SK-N-SH (cell line): ENCODE results near the gene TNFRSF1B. TPM values are rescaled to one million over a fixed set of nuclear protein-coding genes. Genes with fewer than 3 reads are reported as not detected.

ENCODE experiments used
- CTCF ChIA-PET: fragments of 300-600, 350-600 bp; formaldehyde crosslinking; extraction: SDS; loops from one replicate; lab custom pipeline; 2021; lab: Yijun Ruan, JAX
- POLR2A ChIA-PET: fragments of 350-600 bp; sonication (Branson Sonifier 250); formaldehyde crosslinking; extraction: SDS; loops from one replicate; lab custom pipeline; 2020; ENCODE audit warnings: antibody characterized with exemption, inconsistent platforms; lab: Yijun Ruan, JAX
- DNase-seq: peaks from one replicate; pipeline ENCODE4 v3.0.0; 2012
- H2AFZ ChIP-seq: fragments of 200-600 bp; sonication (generic); 2 replicates; pipeline ENCODE4 v1.8.1; 2016; ENCODE audit warnings: antibody characterized with exemption, mild to moderate bottlenecking, low read depth
- H3F3A ChIP-seq: fragments of 200-600 bp; sonication (generic); replicated peaks from 2 replicates; pipeline ENCODE3; 2016; ENCODE audit warnings: antibody characterized with exemption, mild to moderate bottlenecking; ENCODE audit not compliant: insufficient read depth
- H3K27ac ChIP-seq, 2 experiments: fragments of 200-500 bp in 1 of 2; fragments of 200-600 bp in 1 of 2; sonication (Bioruptor generic) in 1 of 2; sonication (generic), shearing (Covaris generic) in 1 of 2; 2 replicates each; pipeline versions ENCODE4 v1.5.1 to v1.6.1; 2014 to 2016; ENCODE audit warnings: low read depth in 2 of 2, inconsistent platforms in 1 of 2, low read length in 1 of 2, mild to moderate bottlenecking in 1 of 2, mixed read lengths in 1 of 2
- H3K27me3 ChIP-seq: fragments of 200-600 bp; sonication (generic), shearing (Covaris generic); 2 replicates; pipeline ENCODE4 v1.6.1; 2016; ENCODE audit warnings: mixed run types; ENCODE audit not compliant: insufficient read depth
- H3K36me3 ChIP-seq, 2 experiments: fragments of 200-500 bp in 1 of 2; fragments of 200-600 bp in 1 of 2; sonication (Bioruptor generic) in 1 of 2; sonication (generic) in 1 of 2; replicated peaks in 1 of 2; 2 replicates each; pipeline versions ENCODE3 to v1.5.1; 2014 to 2016; ENCODE audit warnings: low read length in 1 of 2, mild to moderate bottlenecking in 1 of 2; ENCODE audit not compliant: insufficient read depth in 2 of 2, control insufficient read depth in 1 of 2
- H3K4me1 ChIP-seq, 2 experiments: fragments of 200-500 bp in 1 of 2; fragments of 200-600 bp in 1 of 2; sonication (Bioruptor generic) in 1 of 2; sonication (generic), shearing (Covaris generic) in 1 of 2; 2 replicates each; pipeline versions ENCODE4 v1.5.1 to v1.6.1; 2014 to 2016; ENCODE audit warnings: low read depth in 1 of 2, low read length in 1 of 2, mixed run types in 1 of 2; ENCODE audit not compliant: insufficient read depth in 2 of 2, control insufficient read depth in 1 of 2
- H3K4me2 ChIP-seq: fragments of 200-600 bp; sonication (generic), shearing (Covaris generic); 2 replicates; pipeline ENCODE4 v1.6.1; 2017; ENCODE audit warnings: mixed run types
- H3K4me3 ChIP-seq, 2 experiments: fragments of 200-500 bp in 1 of 2; fragments of 200-600 bp in 1 of 2; sonication (Bioruptor generic) in 1 of 2; sonication (generic), shearing (Covaris generic) in 1 of 2; 2 replicates each; pipeline versions ENCODE4 v1.5.1 to v1.8.1; 2014 to 2016; ENCODE audit warnings: low read depth in 2 of 2, inconsistent platforms in 1 of 2, low read length in 1 of 2, mild to moderate bottlenecking in 1 of 2, mixed read lengths in 1 of 2, moderate library complexity in 1 of 2
- H3K79me2 ChIP-seq: fragments of 200-600 bp; sonication (generic); 2 replicates; pipeline ENCODE4 v1.8.1; 2017; ENCODE audit warnings: mild to moderate bottlenecking; ENCODE audit not compliant: insufficient read depth
- H3K9ac ChIP-seq: fragments of 200-600 bp; sonication (generic); 2 replicates; pipeline ENCODE4 v1.6.1; 2017; ENCODE audit warnings: mixed run types
- H3K9me2 ChIP-seq: fragments of 200-600 bp; sonication (generic); 2 replicates; pipeline ENCODE4 v1.6.1; 2017; ENCODE audit warnings: mixed run types
- H3K9me3 ChIP-seq: fragments of 200-600 bp; sonication (generic); 2 replicates; pipeline ENCODE4 v1.6.1; 2017; ENCODE audit warnings: mixed run types, mild to moderate bottlenecking, moderate library complexity
- H4K20me1 ChIP-seq: fragments of 200-600 bp; sonication (generic); 2 replicates; pipeline ENCODE4 v1.6.1; 2017; ENCODE audit warnings: mild to moderate bottlenecking, mixed run types; ENCODE audit not compliant: insufficient read depth
- GABPA ChIP-seq: IDR thresholded peaks from 2 replicates; pipeline ENCODE4 v1.4.0; 2012; ENCODE audit warnings: low read depth, mild to moderate bottlenecking
- GATA2 ChIP-seq: sonication (generic); formaldehyde crosslinking; IDR thresholded peaks from 2 replicates; pipeline ENCODE4 v1.5.0; 2020; ENCODE audit warnings: mild to moderate bottlenecking, missing genetic modification reagents
- JUND ChIP-seq: IDR thresholded peaks from 2 replicates; pipeline ENCODE4 v1.4.0; 2012
- RCOR1 ChIP-seq: fragments of 150-350 bp; IDR thresholded peaks from 2 replicates; pipeline ENCODE4 v1.6.1; 2017; ENCODE audit warnings: antibody characterized with exemption, low read length
- SIN3A ChIP-seq: IDR thresholded peaks from 2 replicates; pipeline ENCODE4 v1.6.1; 2012; ENCODE audit warnings: low read depth, mild to moderate bottlenecking, low read length, moderate library complexity, borderline replicate concordance
- SMC3 ChIP-seq: IDR thresholded peaks from 2 replicates; pipeline ENCODE4 v1.6.1; 2012; ENCODE audit warnings: low read depth, low read length, improper control_type of control experiment
- TCF12 ChIP-seq: IDR thresholded peaks from 2 replicates; pipeline ENCODE4 v1.4.0; 2012
- YY1 ChIP-seq: IDR thresholded peaks from 2 replicates; pipeline ENCODE4 v1.4.0; 2012; ENCODE audit warnings: low read depth, mild to moderate bottlenecking
- WGBS: methylation state at CpG from one replicate; pipeline ENCODE4 v1.1.6; 2017; ENCODE audit warnings: low lambda C conversion rate; 5-methylcytosine and 5-hydroxymethylcytosine counted together
- polyA plus RNA-seq, 3 experiments: library from polyadenylated mRNA; depleted of rRNA; stranded (reverse); fragments of >200 nt; gene quantifications; 2 replicates each; pipeline ENCODE4 v1.2.3, GENCODE V29; 2012
- TF ChIP-seq, protein P1 (sequence below): IDR thresholded peaks from 2 replicates; pipeline ENCODE4 v1.4.0; 2012; ENCODE audit warnings: low read depth
- TF ChIP-seq, protein P2 (sequence below): IDR thresholded peaks from 2 replicates; pipeline ENCODE4 v1.6.1; 2012; ENCODE audit warnings: mild to moderate bottlenecking, low read depth, low read length, moderate library complexity
- TF ChIP-seq, protein P3 (sequence below): IDR thresholded peaks from 2 replicates; pipeline ENCODE4 v1.4.0; 2012; ENCODE audit warnings: low read depth, borderline replicate concordance
- TF ChIP-seq, protein P4 (sequence below): fragments of 150-350 bp; IDR thresholded peaks from 2 replicates; pipeline ENCODE4 v1.6.1; 2016; ENCODE audit warnings: mild to moderate bottlenecking, low read depth, low read length

Gene TNFRSF1B
- polyA plus RNA-seq, 1 of the 3 experiments (the other 2 are of a cell fraction), result 0.36 TPM

DNA sequence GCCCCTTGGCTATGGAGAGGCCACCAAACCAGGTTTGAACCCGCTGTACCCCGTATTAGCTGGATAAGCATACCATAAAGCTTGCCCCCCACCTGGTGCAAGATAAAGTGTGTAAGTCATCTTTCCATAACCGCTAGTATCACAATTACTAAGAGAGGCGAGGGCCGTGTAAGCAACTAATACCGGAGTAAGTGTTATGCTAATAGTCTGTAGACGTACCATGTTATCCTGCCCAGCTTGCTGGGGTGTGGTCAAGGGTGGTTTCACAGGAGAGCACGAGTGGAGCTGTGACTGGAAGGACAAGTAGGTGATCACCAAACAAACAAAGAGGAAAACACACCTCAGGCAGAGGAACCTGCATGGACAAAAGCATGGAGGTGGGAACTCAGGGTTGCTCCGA lies 3.6 kb upstream of the TNFRSF1B start:
- no peak for DNase-seq
- WGBS, result 92% methylated on average over 9 of the region's 9 CpGs
- Histone ChIP-seq H3K4me1 (peaks cover 0 to 8% of the 10 kb centered on the region in 2 experiments; a peak in 1 of 4 replicates), H3K9me2 (no peaks in the 10 kb centered on the region), H4K20me1 (no peaks in the 10 kb centered on the region), H3K4me2 (no peak overlapping the region), H3F3A (no peaks in the 10 kb centered on the region), H3K4me3 (no peak overlapping the region), H3K27me3 (peaks cover 11% of the 10 kb centered on the region), H3K9me3 (no peaks in the 10 kb centered on the region), H3K9ac (no peak overlapping the region), H2AFZ (no peak overlapping the region), H3K27ac (no peak overlapping the region), H3K36me3 (no peaks in the 10 kb centered on the region), H3K79me2 (no peaks in the 10 kb centered on the region)
- ChIA-PET POLR2A (no interaction called here), CTCF (no interaction called here)
- TF ChIP-seq SIN3A (no peak), GATA2 (CRISPR knock-in tag) (no peak), JUND (no peak), GABPA (no peak)
- TF ChIP-seq, protein P1, sequence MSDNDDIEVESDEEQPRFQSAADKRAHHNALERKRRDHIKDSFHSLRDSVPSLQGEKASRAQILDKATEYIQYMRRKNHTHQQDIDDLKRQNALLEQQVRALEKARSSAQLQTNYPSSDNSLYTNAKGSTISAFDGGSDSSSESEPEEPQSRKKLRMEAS, result no peak

DNA sequence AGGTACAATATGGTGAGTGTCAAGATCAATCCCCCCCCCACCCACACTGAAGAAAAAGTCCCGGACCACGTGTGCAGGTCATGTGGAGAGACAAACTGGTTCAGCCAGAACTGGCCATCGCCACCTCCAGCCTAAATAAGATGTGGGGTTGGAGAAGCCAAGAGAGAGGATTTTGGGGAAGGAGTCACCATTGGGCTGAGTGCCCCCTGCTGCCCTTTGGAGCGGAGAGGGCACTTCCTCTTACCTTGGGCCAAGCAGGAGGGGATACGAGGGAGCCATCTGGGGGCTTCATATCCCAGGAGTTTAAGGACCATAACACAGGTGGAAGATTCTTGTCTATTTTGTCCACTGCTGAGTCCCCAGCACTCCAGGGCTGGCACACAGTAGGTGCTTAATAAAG lies 2.6 kb upstream of the TNFRSF1B start:
- CTCF ChIA-PET, result interaction anchor here (6.2 kb wide), 1 partner anchor 40 kb away, joined by 37 read pairs; no protein-coding TSS in a partner anchor
- Histone ChIP-seq H3F3A (no peaks in the 10 kb centered on the region), H3K9me2 (no peaks in the 10 kb centered on the region), H3K27ac (no peak overlapping the region), H3K9me3 (no peaks in the 10 kb centered on the region), H3K36me3 (no peaks in the 10 kb centered on the region), H3K4me2 (no peak overlapping the region), H3K4me3 (no peak overlapping the region), H3K4me1 (peaks cover 0 to 8% of the 10 kb centered on the region in 2 experiments; a peak in 1 of 4 replicates), H4K20me1 (no peaks in the 10 kb centered on the region), H3K79me2 (no peaks in the 10 kb centered on the region), H3K9ac (no peak overlapping the region), H2AFZ (no peak overlapping the region), H3K27me3 (peaks cover 14% of the 10 kb centered on the region)
- no peak for DNase-seq
- POLR2A ChIA-PET, result no interaction called here
- 97% methylated on average over 3 of the region's 5 CpGs for WGBS
- TF ChIP-seq GATA2 (CRISPR knock-in tag), result no peak
- TF ChIP-seq SMC3, result no peak
- no peak for TF ChIP-seq TCF12
- TF ChIP-seq GABPA, result no peak
- TF ChIP-seq RCOR1, result no peak
- TF ChIP-seq YY1, result no peak
- TF ChIP-seq, protein P2, sequence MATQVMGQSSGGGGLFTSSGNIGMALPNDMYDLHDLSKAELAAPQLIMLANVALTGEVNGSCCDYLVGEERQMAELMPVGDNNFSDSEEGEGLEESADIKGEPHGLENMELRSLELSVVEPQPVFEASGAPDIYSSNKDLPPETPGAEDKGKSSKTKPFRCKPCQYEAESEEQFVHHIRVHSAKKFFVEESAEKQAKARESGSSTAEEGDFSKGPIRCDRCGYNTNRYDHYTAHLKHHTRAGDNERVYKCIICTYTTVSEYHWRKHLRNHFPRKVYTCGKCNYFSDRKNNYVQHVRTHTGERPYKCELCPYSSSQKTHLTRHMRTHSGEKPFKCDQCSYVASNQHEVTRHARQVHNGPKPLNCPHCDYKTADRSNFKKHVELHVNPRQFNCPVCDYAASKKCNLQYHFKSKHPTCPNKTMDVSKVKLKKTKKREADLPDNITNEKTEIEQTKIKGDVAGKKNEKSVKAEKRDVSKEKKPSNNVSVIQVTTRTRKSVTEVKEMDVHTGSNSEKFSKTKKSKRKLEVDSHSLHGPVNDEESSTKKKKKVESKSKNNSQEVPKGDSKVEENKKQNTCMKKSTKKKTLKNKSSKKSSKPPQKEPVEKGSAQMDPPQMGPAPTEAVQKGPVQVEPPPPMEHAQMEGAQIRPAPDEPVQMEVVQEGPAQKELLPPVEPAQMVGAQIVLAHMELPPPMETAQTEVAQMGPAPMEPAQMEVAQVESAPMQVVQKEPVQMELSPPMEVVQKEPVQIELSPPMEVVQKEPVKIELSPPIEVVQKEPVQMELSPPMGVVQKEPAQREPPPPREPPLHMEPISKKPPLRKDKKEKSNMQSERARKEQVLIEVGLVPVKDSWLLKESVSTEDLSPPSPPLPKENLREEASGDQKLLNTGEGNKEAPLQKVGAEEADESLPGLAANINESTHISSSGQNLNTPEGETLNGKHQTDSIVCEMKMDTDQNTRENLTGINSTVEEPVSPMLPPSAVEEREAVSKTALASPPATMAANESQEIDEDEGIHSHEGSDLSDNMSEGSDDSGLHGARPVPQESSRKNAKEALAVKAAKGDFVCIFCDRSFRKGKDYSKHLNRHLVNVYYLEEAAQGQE, result no peak
- TF ChIP-seq, protein P3, sequence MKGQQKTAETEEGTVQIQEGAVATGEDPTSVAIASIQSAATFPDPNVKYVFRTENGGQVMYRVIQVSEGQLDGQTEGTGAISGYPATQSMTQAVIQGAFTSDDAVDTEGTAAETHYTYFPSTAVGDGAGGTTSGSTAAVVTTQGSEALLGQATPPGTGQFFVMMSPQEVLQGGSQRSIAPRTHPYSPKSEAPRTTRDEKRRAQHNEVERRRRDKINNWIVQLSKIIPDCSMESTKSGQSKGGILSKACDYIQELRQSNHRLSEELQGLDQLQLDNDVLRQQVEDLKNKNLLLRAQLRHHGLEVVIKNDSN, result no peak
- TF ChIP-seq, protein P4, sequence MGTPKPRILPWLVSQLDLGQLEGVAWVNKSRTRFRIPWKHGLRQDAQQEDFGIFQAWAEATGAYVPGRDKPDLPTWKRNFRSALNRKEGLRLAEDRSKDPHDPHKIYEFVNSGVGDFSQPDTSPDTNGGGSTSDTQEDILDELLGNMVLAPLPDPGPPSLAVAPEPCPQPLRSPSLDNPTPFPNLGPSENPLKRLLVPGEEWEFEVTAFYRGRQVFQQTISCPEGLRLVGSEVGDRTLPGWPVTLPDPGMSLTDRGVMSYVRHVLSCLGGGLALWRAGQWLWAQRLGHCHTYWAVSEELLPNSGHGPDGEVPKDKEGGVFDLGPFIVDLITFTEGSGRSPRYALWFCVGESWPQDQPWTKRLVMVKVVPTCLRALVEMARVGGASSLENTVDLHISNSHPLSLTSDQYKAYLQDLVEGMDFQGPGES, result no peak
- TF ChIP-seq, all 33 proteins: peak for 0
